NCI-H345 (cell line): ENCODE measurements around the gene PTPRS.
"Not testable (repeated sequence)": the region's sequence is repeated elsewhere in the genome, so short reads cannot be mapped to it uniquely, and the experiment has no call there.

Source experiments
- DNase-seq: peaks from one replicate; lab custom pipeline; 2025; lab: John Stamatoyannopoulos, UW

Gene PTPRS

DNA sequence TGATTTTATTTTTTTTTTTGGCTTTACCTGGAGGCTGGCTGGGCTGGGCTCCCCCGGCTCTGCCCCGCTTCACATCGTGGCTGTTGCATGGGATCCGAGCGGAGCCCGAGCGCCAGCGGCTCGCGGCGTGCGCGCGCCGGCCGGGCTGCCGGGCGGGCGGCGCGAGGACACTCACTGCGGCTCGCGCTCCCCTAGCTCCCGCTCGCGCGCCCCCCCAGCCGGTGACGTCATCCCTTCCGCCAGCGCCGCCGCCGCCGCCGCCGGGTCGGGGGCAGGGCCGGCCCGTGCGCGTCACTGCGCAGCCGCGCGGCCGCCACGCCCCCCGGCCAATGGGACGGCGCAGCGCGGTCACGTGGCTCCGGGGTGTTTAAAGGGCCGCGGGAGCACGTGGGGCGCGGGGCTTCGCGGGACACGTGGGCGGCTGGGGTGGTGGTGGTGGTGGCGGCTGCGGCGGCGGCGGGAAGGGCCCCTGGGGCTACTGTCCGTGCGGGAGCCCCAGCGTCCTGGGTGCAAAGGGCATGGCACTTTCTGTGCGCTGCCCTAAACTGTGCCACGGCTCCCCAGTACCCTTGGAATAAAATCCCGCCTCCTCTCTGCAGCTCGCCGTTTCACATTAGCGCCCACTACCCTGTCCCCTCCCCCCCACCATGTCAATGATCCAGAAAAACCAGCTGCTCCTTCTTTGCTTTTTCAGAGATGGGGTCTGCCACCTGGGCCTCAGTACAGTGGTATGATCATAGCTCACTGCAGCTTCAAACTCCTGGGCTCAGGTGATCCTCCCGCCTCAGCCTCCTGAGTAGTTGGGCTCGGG is at the start of gene PTPRS:
PTPRS (minus strand) TSS at position 176 of the 811 bp plus-strand sequence. CDS start 54,672 bp downstream, outside the sequence.
- DNase-seq, result peak; percentile 94

DNA sequence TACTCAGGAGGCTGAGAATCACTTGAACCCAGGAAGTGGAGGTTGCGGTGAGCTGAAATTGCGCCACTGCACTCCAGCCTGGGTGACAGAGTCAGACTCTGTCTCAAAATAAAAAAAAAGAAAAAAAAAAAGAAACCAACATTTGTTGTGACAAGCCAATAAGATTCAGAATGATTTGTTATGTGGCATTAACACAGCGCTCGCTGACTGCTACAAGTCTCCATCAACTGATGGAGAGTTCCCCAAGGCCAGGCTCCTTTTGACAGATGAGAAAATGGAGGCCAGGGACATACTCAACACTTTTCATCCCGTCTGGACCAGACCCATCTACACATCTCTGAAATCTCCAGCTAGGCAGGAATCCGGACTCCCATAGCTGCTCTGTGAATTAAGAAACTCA is 48.7 kb upstream of the PTPRS start:
- DNase-seq, result no peak

- no peak for DNase-seq
Observed at GRCh38 chr19:5387472-5387871, 46.9 kb upstream of the PTPRS start.

DNA sequence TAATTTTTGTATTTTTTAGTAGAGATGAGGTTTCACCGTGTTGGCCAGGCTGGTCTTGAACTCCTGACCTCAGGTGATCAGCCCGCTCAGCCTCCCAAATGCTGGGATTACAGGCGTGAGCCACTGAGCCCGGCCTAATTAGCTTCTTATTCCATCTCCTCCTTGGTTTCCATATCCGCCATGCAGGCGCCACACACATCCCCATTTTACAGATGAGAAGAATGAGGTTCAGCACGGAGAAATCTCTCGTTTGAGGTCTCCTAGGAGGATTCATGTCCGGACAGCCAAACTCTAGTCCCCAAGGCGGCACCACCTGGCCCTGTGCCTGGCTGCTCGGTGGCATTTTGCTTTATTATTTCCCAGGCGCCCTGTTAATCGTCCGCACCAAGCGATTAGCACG is 46.2 kb upstream of the PTPRS start:
- no peak for DNase-seq

GRCh38 chr19:5381197-5381596 is 40.6 kb upstream of the PTPRS start:
- DNase-seq, result not testable (repeated sequence)

- DNase-seq, result no peak
Observed at GRCh38 chr19:5380215-5380919, 39.8 kb upstream of the PTPRS start.

DNA sequence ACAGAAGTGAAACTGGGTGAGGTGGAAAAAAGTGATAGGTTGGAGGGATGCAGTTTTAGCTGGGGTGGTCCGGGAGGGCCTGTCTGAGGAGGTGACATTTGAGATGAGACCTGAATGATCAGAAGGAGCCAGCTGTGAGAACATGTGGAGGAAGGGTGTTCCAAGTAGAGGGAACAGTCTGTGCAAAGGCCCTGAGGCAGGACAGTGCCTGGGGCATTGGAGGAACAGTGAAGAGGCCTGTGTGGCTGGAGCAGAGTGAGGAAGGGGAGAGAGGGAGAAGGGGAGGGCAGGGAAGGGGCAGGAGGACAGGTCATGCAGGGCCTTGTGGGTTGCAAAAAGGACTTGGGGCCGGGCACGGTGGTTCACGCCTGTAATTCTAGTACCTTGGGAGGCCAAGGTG is 36.3 kb upstream of the PTPRS start:
- DNase-seq, result no peak

- no peak for DNase-seq
Observed at GRCh38 chr19:5372572-5373200, 32.1 kb upstream of the PTPRS start.

DNA sequence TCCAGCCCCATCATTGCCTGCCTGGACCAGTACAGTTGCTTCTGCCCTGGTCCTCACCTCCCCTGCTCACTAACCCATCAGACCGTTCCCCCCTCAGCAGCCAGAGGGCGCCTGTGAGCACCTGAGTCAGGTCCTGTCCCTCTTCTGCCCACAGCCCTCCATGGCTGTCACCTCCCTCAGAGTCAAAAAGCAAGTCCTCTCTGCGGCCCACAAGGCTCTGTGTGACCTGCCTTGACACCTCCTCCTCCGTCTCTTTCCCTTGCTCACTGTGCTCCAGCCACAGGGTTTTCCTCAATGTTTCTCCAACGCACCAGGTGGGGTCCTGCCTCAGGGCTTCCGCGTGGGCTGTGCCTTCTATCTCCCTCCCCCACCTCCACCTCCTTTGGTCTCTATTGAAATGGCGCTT is 29.4 kb upstream of the PTPRS start:
- peak; percentile 16 for DNase-seq

DNA sequence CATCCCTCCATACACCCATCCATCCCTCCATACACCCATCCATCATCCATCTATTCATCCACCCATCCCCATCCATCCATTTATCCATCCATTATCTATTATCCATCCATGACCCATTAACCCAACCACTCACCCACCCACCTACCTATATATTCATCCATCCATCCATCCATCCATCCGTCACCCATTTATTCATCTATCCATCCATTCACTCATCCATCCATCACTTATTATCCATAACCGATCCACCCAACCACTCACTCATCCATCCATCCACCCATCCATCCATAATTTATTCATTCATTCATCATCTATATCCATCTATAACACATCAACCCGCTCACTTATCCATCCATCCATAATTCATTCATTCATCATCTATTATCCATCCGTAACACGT is 28.7 kb upstream of the PTPRS start:
- no peak for DNase-seq

DNA sequence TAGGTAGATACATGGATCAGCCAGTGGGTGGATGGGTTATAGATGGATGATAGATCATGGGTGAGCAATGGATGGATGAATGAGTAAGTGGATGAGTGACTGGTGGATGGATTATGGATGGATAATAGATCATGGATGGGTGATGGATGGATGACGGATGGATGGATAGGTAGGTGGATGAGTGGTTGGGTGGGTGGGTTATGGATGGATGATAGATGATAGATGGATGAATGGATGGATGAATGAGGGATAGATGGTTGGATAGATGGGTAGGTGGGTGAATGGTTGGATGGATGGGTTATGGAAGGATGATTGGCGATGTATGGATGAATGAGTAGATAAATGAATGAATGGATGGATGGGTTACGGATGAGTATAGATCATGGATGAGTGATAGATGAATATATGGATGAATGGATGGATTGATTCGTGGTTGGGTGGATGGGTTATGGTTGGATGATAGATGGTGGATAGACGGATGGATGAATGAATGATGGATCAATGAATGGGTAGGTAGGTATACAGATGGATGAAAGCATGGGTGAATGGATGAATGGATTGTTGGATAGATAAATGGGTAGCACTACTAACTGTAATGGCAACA is 27.0 kb upstream of the PTPRS start:
- no peak for DNase-seq

DNA sequence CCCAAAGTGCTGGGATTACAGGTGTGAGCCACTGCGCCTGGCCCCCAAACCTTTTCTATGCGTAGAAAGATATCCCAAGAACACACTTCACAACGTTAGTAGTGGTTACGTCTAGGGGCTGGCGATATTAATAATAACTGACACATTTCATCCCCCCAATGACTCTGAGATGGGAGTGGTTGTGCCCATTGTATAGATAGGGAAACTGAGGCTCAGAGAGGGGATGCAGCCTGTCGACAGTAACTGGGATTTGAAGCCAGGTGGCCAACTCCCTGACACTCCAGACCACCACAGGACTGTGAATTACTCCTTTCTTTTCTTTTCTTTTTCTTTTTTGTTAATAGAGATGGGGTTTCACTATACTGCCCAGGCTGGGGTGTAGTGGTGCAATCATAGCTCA is 25.3 kb upstream of the PTPRS start:
- no peak for DNase-seq

- no peak for DNase-seq
Observed at GRCh38 chr19:5364674-5365073, 24.1 kb upstream of the PTPRS start.

DNA sequence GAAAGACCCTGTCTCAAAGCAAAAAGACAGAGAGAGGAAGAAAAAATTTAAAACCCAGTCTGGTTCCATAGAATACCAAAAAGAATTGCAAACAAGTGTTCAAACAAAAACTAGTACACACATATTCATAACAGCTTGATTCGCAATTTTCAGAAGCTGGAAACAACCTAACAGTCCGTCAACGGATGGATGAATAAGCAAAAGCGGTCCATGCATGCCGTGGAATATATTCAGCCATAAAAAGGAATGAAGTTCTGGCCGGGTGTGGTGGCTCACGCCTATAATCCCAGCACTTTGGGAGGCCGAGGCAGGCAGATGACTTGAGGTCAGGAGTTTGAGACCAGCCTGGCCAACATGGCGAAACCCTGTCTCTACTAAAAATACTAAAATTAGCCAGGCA is 21.2 kb upstream of the PTPRS start:
- not testable (repeated sequence) for DNase-seq

DNA sequence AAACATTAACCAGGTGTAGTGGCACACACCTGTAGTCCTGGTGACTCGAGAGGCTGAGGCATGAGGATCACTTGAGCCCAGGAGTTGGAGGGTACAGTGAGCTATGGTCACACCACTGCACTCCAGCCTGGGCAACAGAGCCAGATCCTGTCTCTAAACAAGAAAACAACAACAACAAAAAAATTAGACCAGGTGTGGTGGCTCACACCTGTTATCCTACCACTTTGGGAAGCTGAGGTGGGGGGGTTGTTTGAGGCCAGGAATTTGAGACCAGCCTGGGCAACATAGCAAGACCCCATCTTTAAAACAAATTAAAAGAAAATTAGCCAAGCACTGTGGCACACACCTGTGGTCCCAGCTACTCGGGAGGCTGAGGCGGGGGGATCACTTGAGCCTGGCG is 20.8 kb upstream of the PTPRS start:
- no peak for DNase-seq

DNA sequence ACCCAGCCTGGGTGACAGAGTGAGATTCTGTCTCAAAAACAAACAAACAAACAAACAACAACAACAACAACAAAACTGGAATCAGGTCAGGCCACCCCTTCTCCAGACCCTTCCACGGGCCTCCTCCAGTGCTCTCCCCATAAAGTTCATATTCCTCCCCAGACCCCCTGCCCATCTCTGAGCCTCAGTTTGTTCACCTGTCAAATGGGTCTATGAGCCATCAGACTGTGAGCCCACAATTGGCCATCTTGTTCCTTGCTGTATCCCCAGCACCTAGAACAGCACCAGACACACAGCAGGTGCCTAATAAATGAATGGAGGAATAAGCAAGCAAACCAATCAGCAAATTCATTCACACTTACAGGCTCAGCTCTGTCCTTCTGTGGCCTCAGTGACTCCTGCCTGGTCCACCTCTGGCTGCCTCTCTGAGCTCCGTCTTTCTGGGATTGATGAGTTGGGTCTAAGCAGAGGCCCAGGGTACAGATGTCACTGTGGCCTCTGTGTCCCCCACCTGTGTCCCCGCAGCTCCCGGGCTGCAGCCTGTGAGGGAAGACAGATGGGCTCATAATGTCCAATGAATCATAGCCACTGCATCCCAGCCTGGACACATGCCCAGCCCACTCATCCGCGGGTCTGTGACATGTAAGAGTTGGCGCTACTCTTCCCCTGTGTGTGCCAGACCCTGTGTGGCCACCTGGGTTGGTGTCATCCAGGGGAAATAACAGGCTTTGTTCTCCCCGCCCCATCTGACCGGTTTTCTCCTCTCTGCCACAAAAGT is 19.6 kb upstream of the PTPRS start:
- DNase-seq, result no peak

GRCh38 chr19:5358173-5358800 is 17.7 kb upstream of the PTPRS start:
- DNase-seq, result no peak

DNA sequence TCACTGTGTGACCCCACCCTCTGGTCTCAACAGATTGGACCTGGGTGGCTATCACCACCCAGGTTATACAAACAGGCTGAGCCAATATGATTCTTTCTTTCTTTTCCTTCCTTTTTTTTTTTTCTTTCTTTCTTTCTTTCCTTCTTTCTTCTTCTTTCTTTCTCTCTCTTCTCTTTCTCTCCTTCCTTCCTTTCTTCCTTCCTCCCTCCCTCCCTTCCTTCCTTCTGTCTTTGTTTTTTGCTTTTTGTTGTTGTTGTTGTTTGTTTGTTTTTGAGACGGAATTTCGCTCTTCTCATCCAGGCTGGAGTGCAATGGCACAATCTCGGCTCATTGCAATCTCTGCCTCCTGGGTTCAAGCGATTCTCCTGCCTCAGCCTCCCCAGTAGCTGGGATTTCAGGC is 17.0 kb upstream of the PTPRS start:
- DNase-seq, result no peak

DNA sequence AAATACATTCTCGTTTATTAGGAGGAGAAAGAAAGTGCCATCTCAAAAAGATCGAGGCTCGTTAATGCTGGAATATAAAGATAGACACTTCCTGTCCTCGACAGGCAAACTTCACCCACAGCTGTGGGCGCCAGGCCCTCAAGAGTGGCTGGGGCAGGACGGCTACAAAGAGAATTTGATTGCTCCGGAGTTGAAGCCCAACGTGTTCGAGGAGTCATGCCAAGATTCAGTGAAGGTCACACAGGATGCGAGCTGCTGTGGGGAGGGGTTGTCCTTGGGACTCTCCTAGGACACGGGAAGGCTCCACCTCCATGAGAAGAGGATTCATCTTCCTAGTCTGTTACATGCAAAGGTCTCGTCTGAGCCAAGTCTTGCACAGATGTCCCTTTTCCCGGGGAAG is 16.3 kb upstream of the PTPRS start:
- DNase-seq, result no peak

GRCh38 chr19:5356428-5356827 is 15.8 kb upstream of the PTPRS start:
- DNase-seq, result no peak

DNA sequence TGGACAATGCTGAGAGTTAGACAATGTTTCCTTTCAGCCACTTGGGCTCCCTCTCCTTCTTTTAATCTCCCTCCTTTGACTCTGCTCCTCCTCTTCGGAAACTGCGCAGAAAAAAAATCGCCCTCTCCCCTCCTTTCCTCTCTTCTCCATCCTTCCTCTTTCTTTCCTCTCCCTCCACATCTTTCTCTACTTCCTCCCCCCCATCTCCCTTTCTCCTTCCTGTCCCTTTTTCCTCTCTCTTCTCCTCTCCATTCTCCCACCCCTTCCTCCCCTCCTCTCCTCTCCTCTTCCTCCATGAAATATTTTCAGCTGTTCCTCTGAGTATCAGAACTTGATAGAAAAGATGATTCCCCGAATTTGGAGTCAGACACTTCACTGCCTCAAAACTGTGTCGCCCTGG is 15.1 kb upstream of the PTPRS start:
- DNase-seq, result no peak
